HCT116 (cell line): ENCODE data around the gene LRRFIP2.

Experiments used
- CEBPB ChIP-seq: IDR thresholded peaks from 2 replicates; pipeline ENCODE4 v1.6.1; 2012; ENCODE audit warnings: low read depth
- CTCF ChIP-seq, 3 experiments: fragments of 200-600 bp in 1 of 3; sonication (generic) in 1 of 3; IDR thresholded peaks in 2 of 3; conservative IDR thresholded peaks in 1 of 3; 2 replicates each; pipeline ENCODE4 v1.5.1; 2012 to 2017; ENCODE audit warnings: low read depth in 2 of 3, low read length in 2 of 3, antibody characterized with exemption in 1 of 3, borderline replicate concordance in 1 of 3, control low read depth in 1 of 3, mild to moderate bottlenecking in 1 of 3, mixed read lengths in 1 of 3, mixed run types in 1 of 3, moderate library complexity in 1 of 3; ENCODE audit not compliant: insufficient read depth in 1 of 3
- EZH2phosphoT487 ChIP-seq: fragments of 200-600 bp; IDR thresholded peaks from 2 replicates; pipeline ENCODE4 v1.6.1; 2018; ENCODE audit warnings: antibody characterized with exemption, borderline replicate concordance
- MAX ChIP-seq: IDR thresholded peaks from 2 replicates; pipeline ENCODE4 v1.6.1; 2012
- POLR2A ChIP-seq: IDR thresholded peaks from 2 replicates; pipeline ENCODE4 v1.7.0; 2011; ENCODE audit warnings: borderline replicate concordance; ENCODE audit not compliant: insufficient read depth, insufficient read length; ENCODE audit errors: extremely low read depth
- POLR2AphosphoS5 ChIP-seq: IDR thresholded peaks from 2 replicates; pipeline ENCODE4 v1.6.1; 2011; ENCODE audit warnings: mild to moderate bottlenecking, low read depth, low read length, moderate library complexity
- RAD21 ChIP-seq: IDR thresholded peaks from 2 replicates; pipeline ENCODE4 v1.6.1; 2012; ENCODE audit warnings: low read depth, mild to moderate bottlenecking
- ZBTB33 ChIP-seq: IDR thresholded peaks from 2 replicates; pipeline ENCODE4 v1.6.1; 2011; ENCODE audit warnings: mild to moderate bottlenecking, low read length, moderate library complexity; ENCODE audit not compliant: insufficient replicate concordance; ENCODE audit errors: extremely low read depth
- ZNF274 ChIP-seq: fragments of 200-500 bp; sonication (Bioruptor generic); IDR thresholded peaks from 2 replicates; pipeline ENCODE4 v1.6.1; 2014; ENCODE audit warnings: mild to moderate bottlenecking, low read depth, low read length, inconsistent platforms
- TF ChIP-seq, protein P1 (sequence below): IDR thresholded peaks from 2 replicates; pipeline ENCODE4 v1.6.1; 2012; ENCODE audit warnings: low read depth

- TF ChIP-seq CTCF (IDR thresholded peaks at IDR 0.05 in 2 of 3, conservative IDR thresholded peaks at IDR 0.05 in 1 of 3; ENCODE audit: borderline replicate concordance in 1 of 3, insufficient read depth in 1 of 3, low read depth in 2 of 3, low read length in 2 of 3): no peak
- no peak for TF ChIP-seq EZH2phosphoT487
- no peak for TF ChIP-seq POLR2AphosphoS5
- no peak for TF ChIP-seq ZBTB33
- TF ChIP-seq, protein P1, sequence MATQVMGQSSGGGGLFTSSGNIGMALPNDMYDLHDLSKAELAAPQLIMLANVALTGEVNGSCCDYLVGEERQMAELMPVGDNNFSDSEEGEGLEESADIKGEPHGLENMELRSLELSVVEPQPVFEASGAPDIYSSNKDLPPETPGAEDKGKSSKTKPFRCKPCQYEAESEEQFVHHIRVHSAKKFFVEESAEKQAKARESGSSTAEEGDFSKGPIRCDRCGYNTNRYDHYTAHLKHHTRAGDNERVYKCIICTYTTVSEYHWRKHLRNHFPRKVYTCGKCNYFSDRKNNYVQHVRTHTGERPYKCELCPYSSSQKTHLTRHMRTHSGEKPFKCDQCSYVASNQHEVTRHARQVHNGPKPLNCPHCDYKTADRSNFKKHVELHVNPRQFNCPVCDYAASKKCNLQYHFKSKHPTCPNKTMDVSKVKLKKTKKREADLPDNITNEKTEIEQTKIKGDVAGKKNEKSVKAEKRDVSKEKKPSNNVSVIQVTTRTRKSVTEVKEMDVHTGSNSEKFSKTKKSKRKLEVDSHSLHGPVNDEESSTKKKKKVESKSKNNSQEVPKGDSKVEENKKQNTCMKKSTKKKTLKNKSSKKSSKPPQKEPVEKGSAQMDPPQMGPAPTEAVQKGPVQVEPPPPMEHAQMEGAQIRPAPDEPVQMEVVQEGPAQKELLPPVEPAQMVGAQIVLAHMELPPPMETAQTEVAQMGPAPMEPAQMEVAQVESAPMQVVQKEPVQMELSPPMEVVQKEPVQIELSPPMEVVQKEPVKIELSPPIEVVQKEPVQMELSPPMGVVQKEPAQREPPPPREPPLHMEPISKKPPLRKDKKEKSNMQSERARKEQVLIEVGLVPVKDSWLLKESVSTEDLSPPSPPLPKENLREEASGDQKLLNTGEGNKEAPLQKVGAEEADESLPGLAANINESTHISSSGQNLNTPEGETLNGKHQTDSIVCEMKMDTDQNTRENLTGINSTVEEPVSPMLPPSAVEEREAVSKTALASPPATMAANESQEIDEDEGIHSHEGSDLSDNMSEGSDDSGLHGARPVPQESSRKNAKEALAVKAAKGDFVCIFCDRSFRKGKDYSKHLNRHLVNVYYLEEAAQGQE: no peak
- no peak for TF ChIP-seq POLR2A
- TF ChIP-seq MAX: no peak
- TF ChIP-seq ZNF274: no peak
- TF ChIP-seq CEBPB: no peak
- no peak for TF ChIP-seq RAD21
Measured at GRCh38 chr3:37074178-37074577, 100.2 kb downstream of the LRRFIP2 start.
